Lung (tissue), 12 donors: Measurements from ENCODE around the gene RELT. TPM values are rescaled to one million over a fixed set of nuclear protein-coding genes. Genes with fewer than 3 reads are reported as not detected.
"Not testable (repeated sequence)": the region's sequence is repeated elsewhere in the genome, so short reads cannot be mapped to it uniquely, and the experiment has no call there.

Source experiments
- ATAC-seq: fragments of 200-7000 bp; cut with Tn5 transposase; one replicate; pipeline ENCODE4 v1.9.1; 2020; ENCODE audit warnings: moderate number of reproducible peaks; ENCODE audit not compliant: insufficient read depth, low FRiP score
- DNase-seq, 3 donors: peaks; one replicate each; pipeline ENCODE4 v3.0.0-alpha.2; 2013 to 2017
- H3K27ac ChIP-seq, 2 donors: one replicate each; pipeline ENCODE4 v1.5.1; 2013; ENCODE audit warnings: mild to moderate bottlenecking in 2 of 2, moderate library complexity in 2 of 2, control low read depth in 1 of 2, inconsistent platforms in 1 of 2, low read depth in 1 of 2, low read length in 1 of 2
- H3K27me3 ChIP-seq, 3 donors: one replicate each; pipeline ENCODE4 v1.5.1; 2013; ENCODE audit warnings: low read length in 2 of 3; ENCODE audit not compliant: control insufficient read depth in 3 of 3, insufficient read depth in 3 of 3
- H3K36me3 ChIP-seq, 4 donors: one replicate each; pipeline ENCODE4 v1.5.1; 2013; ENCODE audit warnings: low read length in 4 of 4, mild to moderate bottlenecking in 1 of 4, moderate library complexity in 1 of 4; ENCODE audit not compliant: control insufficient read depth in 4 of 4, insufficient read depth in 4 of 4
- H3K4me1 ChIP-seq, 5 donors: one replicate each; pipeline ENCODE4 v1.5.1; 2013; ENCODE audit warnings: low read length in 5 of 5, mild to moderate bottlenecking in 2 of 5, moderate library complexity in 1 of 5; ENCODE audit not compliant: control insufficient read depth in 5 of 5, insufficient read depth in 5 of 5
- H3K4me3 ChIP-seq: one replicate; pipeline ENCODE4 v1.5.1; 2013; ENCODE audit warnings: mild to moderate bottlenecking, control low read depth, moderate library complexity
- H3K9ac ChIP-seq, 2 donors: one replicate each; pipeline ENCODE4 v1.5.1; 2013; ENCODE audit warnings: low read length in 2 of 2, control low read depth in 1 of 2; ENCODE audit not compliant: insufficient read depth in 1 of 2
- H3K9me3 ChIP-seq, 4 donors: one replicate each; pipeline ENCODE4 v1.5.1; 2013; ENCODE audit warnings: low read length in 3 of 4, mild to moderate bottlenecking in 1 of 4, moderate library complexity in 1 of 4; ENCODE audit not compliant: control insufficient read depth in 4 of 4, insufficient read depth in 3 of 4
- CTCF ChIP-seq: IDR thresholded peaks from 2 replicates; pipeline ENCODE4 v1.5.1; 2012; ENCODE audit warnings: mild to moderate bottlenecking; ENCODE audit errors: control extremely low read depth, extremely low read depth
- WGBS, 2 donors: extraction: QIAGEN DNeasy Blood & Tissue Kit; methylation state at CpG; one replicate each; pipeline ENCODE4 v1.1.7; 2013; 5-methylcytosine and 5-hydroxymethylcytosine counted together
- polyA plus RNA-seq, 2 donors: library from polyadenylated mRNA; stranded (reverse); fragments of 200-250 nt; gene quantifications; one replicate each; pipeline ENCODE4 v1.2.1, GENCODE V29; 2013
- total RNA-seq, 2 donors: library from RNA; depleted of rRNA in 1 of 2; stranded (reverse); fragments of >200 nt in 1 of 2; gene quantifications; one replicate each; pipeline ENCODE4 v1.2.1, GENCODE V29; 2014 to 2021
- donor health status: control.
- donor health status: control.
- donor health status: Bipolar disorder and iron deficiency.
- donor health status: healthy.
- donor health status: DM: yes; HTN: yes; CAD: no.

RELT gene
- total and polyA plus RNA-seq, 4 donors, result 6.0 to 25.4 (median 16.1) TPM

- Histone ChIP-seq H3K27ac (no peak overlapping the region), H3K36me3 (peaks cover 0 to 2% (median 0%) of the 10 kb centered on the region in 4 donors), H3K4me1 (peaks cover 0 to 3% (median 0%) of the 10 kb centered on the region in 5 donors), H3K27me3 (no peaks in the 10 kb centered on the region), H3K9me3 (no peaks in the 10 kb centered on the region), H3K9ac (no peak overlapping the region), H3K4me3 (no peak overlapping the region)
- WGBS, 2 donors, result 82 to 90% methylated on average over 5 of the region's 5 CpGs
- ATAC-seq (no peak), DNase-seq (no peak)
- no peak for TF ChIP-seq CTCF
Measured at GRCh38 chr11:73429121-73429750, 53.0 kb downstream of the RELT start.

GRCh38 chr11:73430326-73430725, 54.1 kb downstream of the RELT start:
- H3K4me3 ChIP-seq, result no peak overlapping the region
- no peak overlapping the region for H3K9ac ChIP-seq
- peaks cover 0 to 2% (median 0%) of the 10 kb centered on the region in 4 donors for H3K36me3 ChIP-seq
- no peak for ATAC-seq
- H3K9me3 ChIP-seq, result no peaks in the 10 kb centered on the region
- TF ChIP-seq CTCF, result no peak
- H3K27me3 ChIP-seq, result no peaks in the 10 kb centered on the region
- H3K27ac ChIP-seq, result no peak overlapping the region
- no peak for DNase-seq
- peaks cover 0 to 3% (median 0%) of the 10 kb centered on the region in 5 donors for H3K4me1 ChIP-seq
- WGBS, 2 donors, result 82 to 96% methylated on average over 4 of the region's 4 CpGs

- H3K27ac ChIP-seq, result no peak overlapping the region
- peaks cover 0 to 2% (median 0%) of the 10 kb centered on the region in 5 donors for H3K4me1 ChIP-seq
- TF ChIP-seq CTCF, result no peak
- ATAC-seq (no peak), DNase-seq (no peak)
- H3K9me3 ChIP-seq, result no peaks in the 10 kb centered on the region
- no peak overlapping the region for H3K4me3 ChIP-seq
- peaks cover 0 to 2% (median 0%) of the 10 kb centered on the region in 4 donors for H3K36me3 ChIP-seq
- 84 to 89% methylated on average over 5 of the region's 5 CpGs for WGBS, 2 donors
- no peak overlapping the region for H3K9ac ChIP-seq
- no peaks in the 10 kb centered on the region for H3K27me3 ChIP-seq
Measured at GRCh38 chr11:73431396-73431795, 55.2 kb downstream of the RELT start.

GRCh38 chr11:73436859-73437258, 60.7 kb downstream of the RELT start:
- not testable (repeated sequence) for H3K36me3 ChIP-seq, H3K9me3 ChIP-seq, H3K27ac ChIP-seq, ATAC-seq, DNase-seq, H3K4me3 ChIP-seq, H3K27me3 ChIP-seq, H3K9ac ChIP-seq
- WGBS, 2 donors, result 96 to 98% methylated on average over 4 of the region's 4 CpGs
- H3K4me1 ChIP-seq, result peaks cover 0 to 15% (median 12%) of the 10 kb centered on the region in 5 donors
